Astrocyte (in vitro differentiated cells and primary cell): ENCODE results near the gene LIF. TPM values are rescaled to one million over a fixed set of nuclear protein-coding genes. Genes with fewer than 3 reads are reported as not detected.

Experiments used
- DNase-seq: peaks from one replicate; pipeline ENCODE4 v3.0.0-alpha.2; 2010; ENCODE audit warnings: low read depth
- FAIRE-seq: peaks from 2 replicates; lab custom pipeline; 2011; peaks lifted over from hg19 to GRCh38; lab: Jason Lieb, UNC
- H2AFZ ChIP-seq: 2 replicates; pipeline ENCODE4 v1.6.0; 2012; ENCODE audit warnings: low read depth, low read length, inconsistent platforms
- H3K27ac ChIP-seq: 2 replicates; pipeline ENCODE4 v1.5.1; 2011; ENCODE audit warnings: low read depth, low read length, inconsistent platforms
- H3K27me3 ChIP-seq: 2 replicates; pipeline ENCODE4 v1.6.0; 2011; ENCODE audit warnings: low read length, inconsistent platforms; ENCODE audit not compliant: insufficient read depth
- H3K36me3 ChIP-seq: 2 replicates; pipeline ENCODE4 v1.5.1; 2011; ENCODE audit warnings: low read length, inconsistent platforms; ENCODE audit not compliant: insufficient read depth
- H3K4me1 ChIP-seq: 2 replicates; pipeline ENCODE4 v1.5.1; 2011; ENCODE audit warnings: low read length, inconsistent platforms; ENCODE audit not compliant: insufficient read depth
- H3K4me2 ChIP-seq: 2 replicates; pipeline ENCODE4 v1.6.0; 2012; ENCODE audit warnings: low read length, inconsistent platforms
- H3K4me3 ChIP-seq: 2 replicates; pipeline ENCODE4 v1.5.1; 2011; ENCODE audit warnings: low read depth, mild to moderate bottlenecking, low read length, inconsistent platforms; ENCODE audit not compliant: insufficient read depth
- H3K79me2 ChIP-seq: 2 replicates; pipeline ENCODE4 v1.6.0; 2012; ENCODE audit warnings: mild to moderate bottlenecking, low read length, inconsistent platforms; ENCODE audit not compliant: insufficient read depth
- H3K9ac ChIP-seq: 2 replicates; pipeline ENCODE4 v1.6.0; 2012; ENCODE audit warnings: mild to moderate bottlenecking, low read length, inconsistent platforms
- H3K9me3 ChIP-seq: 2 replicates; pipeline ENCODE4 v1.5.1; 2012; ENCODE audit warnings: low read depth, mild to moderate bottlenecking, low read length, inconsistent platforms; ENCODE audit not compliant: insufficient read depth
- H4K20me1 ChIP-seq: 2 replicates; pipeline ENCODE4 v1.6.0; 2012; ENCODE audit warnings: low read length, inconsistent platforms; ENCODE audit not compliant: insufficient read depth
- H3K27ac Mint-ChIP-seq: one replicate; pipeline ENCODE4 v1.8.0; 2021; ENCODE audit warnings: mild to moderate bottlenecking, mixed read lengths; ENCODE audit not compliant: unreplicated experiment
- H3K27me3 Mint-ChIP-seq: one replicate; pipeline ENCODE4 v1.8.0; 2021; ENCODE audit warnings: low read depth, mixed read lengths; ENCODE audit not compliant: unreplicated experiment
- H3K36me3 Mint-ChIP-seq: one replicate; pipeline ENCODE4 v1.8.0; 2021; ENCODE audit warnings: low read depth, mixed read lengths; ENCODE audit not compliant: unreplicated experiment
- H3K4me1 Mint-ChIP-seq: one replicate; pipeline ENCODE4 v1.8.0; 2021; ENCODE audit warnings: low read depth, mixed read lengths; ENCODE audit not compliant: unreplicated experiment
- H3K4me3 Mint-ChIP-seq: one replicate; pipeline ENCODE4 v1.8.0; 2021; ENCODE audit warnings: mild to moderate bottlenecking, moderate library complexity, mixed read lengths; ENCODE audit not compliant: unreplicated experiment
- H3K9me3 Mint-ChIP-seq: one replicate; pipeline ENCODE4 v1.8.0; 2021; ENCODE audit warnings: mild to moderate bottlenecking, mixed read lengths; ENCODE audit not compliant: unreplicated experiment
- EZH2 ChIP-seq: IDR thresholded peaks from 2 replicates; pipeline ENCODE4 v1.6.1; 2012; ENCODE audit warnings: mild to moderate bottlenecking, low read length, inconsistent platforms; ENCODE audit not compliant: insufficient read depth
- total RNA-seq: library from RNA; stranded (reverse); gene quantifications from 2 replicates; pipeline ENCODE4 v1.2.1, GENCODE V29; 2021
- TF ChIP-seq, protein P1 (sequence below): IDR thresholded peaks from 2 replicates; pipeline ENCODE4 v1.5.1; 2011; ENCODE audit warnings: low read depth, mild to moderate bottlenecking, inconsistent platforms, low read length, moderate library complexity; ENCODE audit not compliant: insufficient read depth

The LIF gene
- total RNA-seq, 1 donor from 2014 or later: 63.3 TPM

DNA sequence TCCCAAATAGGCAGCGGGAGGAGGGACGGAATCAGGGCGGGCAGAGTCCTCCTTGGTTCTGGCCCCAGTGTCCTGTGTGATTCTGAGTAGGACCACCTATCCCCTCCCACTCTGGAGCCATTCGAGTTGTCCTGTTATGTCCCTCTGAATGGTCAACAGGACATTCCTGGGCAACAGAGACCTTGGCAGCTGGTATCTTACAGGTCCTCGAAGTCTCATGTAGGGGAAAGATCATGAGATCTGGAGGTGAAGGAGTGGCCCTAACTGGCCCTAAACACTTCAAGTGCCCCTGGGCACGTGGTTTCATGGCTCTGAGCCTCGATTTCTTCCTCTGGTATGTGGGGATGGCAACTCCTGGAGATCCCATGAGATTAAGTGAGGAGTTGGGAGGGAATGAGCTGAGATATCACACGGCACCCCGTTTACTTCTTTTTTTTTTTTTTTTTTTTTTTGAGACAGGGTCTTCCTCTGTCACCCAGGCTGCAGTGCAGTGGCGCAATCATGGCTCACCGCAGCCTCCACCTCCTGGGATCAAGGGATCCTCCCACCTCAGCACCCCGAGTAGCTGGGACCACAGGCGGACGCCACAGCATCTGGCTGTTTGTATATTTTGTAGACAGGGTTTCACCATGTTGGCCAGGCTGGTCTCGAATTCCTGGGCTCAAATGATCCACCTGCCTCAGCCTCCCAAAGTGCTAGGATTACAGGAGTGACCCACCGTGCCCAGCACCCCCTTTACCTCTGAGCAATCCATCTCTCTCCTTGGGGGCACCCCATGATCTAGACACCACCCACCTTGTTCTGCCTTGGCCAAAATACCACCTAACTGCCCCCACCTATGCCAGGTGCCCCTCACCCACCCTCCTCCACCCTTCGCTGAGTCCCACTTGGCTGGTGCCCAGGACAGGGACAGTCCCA, 6.8 kb downstream of the LIF start:
- Mint-ChIP-seq H3K27ac (peak overlapping the region; percentile 15), H3K36me3 (peaks cover 23% of the 10 kb centered on the region), H3K4me3 (peak overlapping the region; percentile 9), H3K9me3 (no peaks in the 10 kb centered on the region), H3K4me1 (peaks cover 72% of the 10 kb centered on the region), H3K27me3 (no peaks in the 10 kb centered on the region)
- DNase-seq (no peak), FAIRE-seq (no peak)
- Histone ChIP-seq H3K9ac (peak overlapping the region; percentile 76), H3K9me3 (no peaks in the 10 kb centered on the region), H4K20me1 (peaks cover 23% of the 10 kb centered on the region), H3K4me1 (peaks cover 89% of the 10 kb centered on the region), H3K36me3 (peaks cover 25% of the 10 kb centered on the region), H3K79me2 (peaks cover 37% of the 10 kb centered on the region), H3K4me2 (no peak overlapping the region), H3K27me3 (no peaks in the 10 kb centered on the region), H2AFZ (no peak overlapping the region), H3K27ac (peak overlapping the region; percentile 92), H3K4me3 (no peak overlapping the region)
- no peak for TF ChIP-seq EZH2
- TF ChIP-seq, protein P1, sequence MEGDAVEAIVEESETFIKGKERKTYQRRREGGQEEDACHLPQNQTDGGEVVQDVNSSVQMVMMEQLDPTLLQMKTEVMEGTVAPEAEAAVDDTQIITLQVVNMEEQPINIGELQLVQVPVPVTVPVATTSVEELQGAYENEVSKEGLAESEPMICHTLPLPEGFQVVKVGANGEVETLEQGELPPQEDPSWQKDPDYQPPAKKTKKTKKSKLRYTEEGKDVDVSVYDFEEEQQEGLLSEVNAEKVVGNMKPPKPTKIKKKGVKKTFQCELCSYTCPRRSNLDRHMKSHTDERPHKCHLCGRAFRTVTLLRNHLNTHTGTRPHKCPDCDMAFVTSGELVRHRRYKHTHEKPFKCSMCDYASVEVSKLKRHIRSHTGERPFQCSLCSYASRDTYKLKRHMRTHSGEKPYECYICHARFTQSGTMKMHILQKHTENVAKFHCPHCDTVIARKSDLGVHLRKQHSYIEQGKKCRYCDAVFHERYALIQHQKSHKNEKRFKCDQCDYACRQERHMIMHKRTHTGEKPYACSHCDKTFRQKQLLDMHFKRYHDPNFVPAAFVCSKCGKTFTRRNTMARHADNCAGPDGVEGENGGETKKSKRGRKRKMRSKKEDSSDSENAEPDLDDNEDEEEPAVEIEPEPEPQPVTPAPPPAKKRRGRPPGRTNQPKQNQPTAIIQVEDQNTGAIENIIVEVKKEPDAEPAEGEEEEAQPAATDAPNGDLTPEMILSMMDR: no peak

DNA sequence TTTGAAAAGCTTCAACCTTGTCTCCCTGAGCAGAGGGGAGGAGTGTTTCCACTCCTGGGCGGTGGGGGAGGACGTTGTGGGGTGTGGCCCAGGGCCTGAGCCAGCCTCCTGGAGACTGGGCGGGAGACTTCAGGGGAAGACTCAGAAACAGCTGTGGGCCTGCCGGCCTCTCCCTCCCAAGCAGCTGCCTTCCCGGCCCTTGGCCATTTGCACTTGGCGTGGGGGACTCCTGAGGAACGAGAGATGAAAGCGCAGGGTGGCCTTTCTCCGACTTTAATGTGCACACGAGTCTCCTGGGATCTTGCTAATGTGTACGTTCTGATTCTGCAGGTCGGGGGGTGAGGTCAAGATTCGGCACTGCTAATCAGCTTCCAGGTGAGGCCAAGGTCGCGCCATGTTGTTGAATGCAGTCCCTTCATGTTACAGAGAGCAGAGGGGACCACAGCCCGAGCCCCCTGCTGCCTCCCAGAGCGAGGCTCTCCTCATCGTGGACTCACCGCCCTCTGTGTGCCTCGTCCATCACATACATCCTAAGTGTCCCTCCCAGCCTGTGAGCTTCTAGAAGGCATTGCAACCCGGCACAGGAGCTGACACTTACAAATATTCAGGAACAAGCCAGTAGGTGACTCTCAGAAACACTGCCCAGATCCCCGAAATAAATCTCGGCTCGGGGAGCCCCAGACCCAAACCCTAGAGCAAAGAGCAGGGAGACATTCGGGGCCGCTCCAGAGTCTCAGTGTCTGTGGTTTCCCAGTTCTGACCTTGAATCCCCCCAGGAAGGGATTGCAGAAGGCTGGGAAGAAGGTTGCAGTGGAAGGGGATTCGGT, 7.7 kb downstream of the LIF start:
- peaks cover 18% of the 10 kb centered on the region for H3K36me3 ChIP-seq
- no peaks in the 10 kb centered on the region for H3K9me3 Mint-ChIP-seq

More for the DNA sequence above, 7.7 kb downstream of the LIF start:
- FAIRE-seq (no peak), DNase-seq (peak; percentile 84)
- H3K27ac Mint-ChIP-seq: peak overlapping the region; percentile 96
- H3K27me3 Mint-ChIP-seq: no peaks in the 10 kb centered on the region
- Histone ChIP-seq H4K20me1 (peaks cover 19% of the 10 kb centered on the region), H3K4me2 (peak overlapping the region; percentile 19), H3K4me1 (peaks cover 84% of the 10 kb centered on the region), H3K27me3 (no peaks in the 10 kb centered on the region), H3K9me3 (no peaks in the 10 kb centered on the region), H3K4me3 (no peak overlapping the region), H3K9ac (peak overlapping the region; percentile 76), H3K27ac (peak overlapping the region; percentile 92), H3K79me2 (peaks cover 29% of the 10 kb centered on the region), H2AFZ (no peak overlapping the region)
- H3K36me3 Mint-ChIP-seq: peaks cover 17% of the 10 kb centered on the region
- H3K4me3 Mint-ChIP-seq: peak overlapping the region; percentile 28
- TF ChIP-seq, protein P1: no peak
- TF ChIP-seq EZH2: no peak
- H3K4me1 Mint-ChIP-seq: peaks cover 67% of the 10 kb centered on the region
